Breast epithelium (tissue), 4 donors: ENCODE data around the gene RNF41. TPM values are rescaled to one million over a fixed set of nuclear protein-coding genes. Genes with fewer than 3 reads are reported as not detected.

Experiments
- DNase-seq, 2 donors: peaks; one replicate each; pipeline ENCODE4 v3.0.0-alpha.2; 2019; ENCODE audit warnings: low spot score in 2 of 2
- H3K27ac ChIP-seq, 2 donors: fragments of 200-600 bp; sonication (generic) in 1 of 2; one replicate each; pipeline ENCODE4 v1.5.1; 2016 to 2019; ENCODE audit warnings: mild to moderate bottlenecking in 1 of 2
- H3K27me3 ChIP-seq, 2 donors: fragments of 200-600 bp; sonication (generic) in 1 of 2; one replicate each; pipeline versions ENCODE4 v1.5.1 to v1.6.0; 2017 to 2019; ENCODE audit warnings: control low read depth in 1 of 2, mild to moderate bottlenecking in 1 of 2
- H3K36me3 ChIP-seq: fragments of 200-600 bp; one replicate; pipeline ENCODE4 v1.5.1; 2019
- H3K4me1 ChIP-seq, 2 donors: fragments of 200-600 bp; sonication (generic); one replicate each; pipeline ENCODE4 v1.5.1; 2016 to 2019; ENCODE audit warnings: control low read depth in 1 of 2
- H3K4me3 ChIP-seq, 3 donors: fragments of 200-600 bp; sonication (generic); 1 replicate in 2 of 3; 2 replicates in 1 of 3; pipeline ENCODE4 v1.5.1; 2016 to 2019; ENCODE audit warnings: mild to moderate bottlenecking in 3 of 3, moderate library complexity in 2 of 3
- H3K9me3 ChIP-seq, 2 donors: fragments of 200-600 bp; sonication (generic) in 1 of 2; one replicate each; pipeline ENCODE4 v1.5.1; 2016 to 2019; ENCODE audit warnings: control low read depth in 1 of 2
- POLR2A ChIP-seq: fragments of 450-650 bp; IDR thresholded peaks from one replicate; pipeline ENCODE4 v1.6.1; 2016; ENCODE audit warnings: antibody characterized with exemption, mild to moderate bottlenecking, moderate library complexity
- POLR2AphosphoS5 ChIP-seq, 3 donors: sonication (generic); formaldehyde crosslinking; IDR thresholded peaks; one replicate each; pipeline ENCODE4 v1.6.1; 2017; ENCODE audit warnings: antibody characterized with exemption in 3 of 3
- intact Hi-C: fragments of 100-400 bp; cut with DNase I; formaldehyde crosslinking; loops from one replicate; pipeline ENCODE4 v1.15.1; 2023; ENCODE audit warnings: low total_unique reads
- total RNA-seq, 3 donors: library from RNA; depleted of rRNA; stranded (reverse); fragments of >200 nt; gene quantifications; one replicate each; pipeline ENCODE4 v1.1.0, GENCODE V29; 2016

The RNF41 gene
- total RNA-seq, 3 donors from 2014 or later = 64.4 to 86.6 (median 81.3) TPM

DNA sequence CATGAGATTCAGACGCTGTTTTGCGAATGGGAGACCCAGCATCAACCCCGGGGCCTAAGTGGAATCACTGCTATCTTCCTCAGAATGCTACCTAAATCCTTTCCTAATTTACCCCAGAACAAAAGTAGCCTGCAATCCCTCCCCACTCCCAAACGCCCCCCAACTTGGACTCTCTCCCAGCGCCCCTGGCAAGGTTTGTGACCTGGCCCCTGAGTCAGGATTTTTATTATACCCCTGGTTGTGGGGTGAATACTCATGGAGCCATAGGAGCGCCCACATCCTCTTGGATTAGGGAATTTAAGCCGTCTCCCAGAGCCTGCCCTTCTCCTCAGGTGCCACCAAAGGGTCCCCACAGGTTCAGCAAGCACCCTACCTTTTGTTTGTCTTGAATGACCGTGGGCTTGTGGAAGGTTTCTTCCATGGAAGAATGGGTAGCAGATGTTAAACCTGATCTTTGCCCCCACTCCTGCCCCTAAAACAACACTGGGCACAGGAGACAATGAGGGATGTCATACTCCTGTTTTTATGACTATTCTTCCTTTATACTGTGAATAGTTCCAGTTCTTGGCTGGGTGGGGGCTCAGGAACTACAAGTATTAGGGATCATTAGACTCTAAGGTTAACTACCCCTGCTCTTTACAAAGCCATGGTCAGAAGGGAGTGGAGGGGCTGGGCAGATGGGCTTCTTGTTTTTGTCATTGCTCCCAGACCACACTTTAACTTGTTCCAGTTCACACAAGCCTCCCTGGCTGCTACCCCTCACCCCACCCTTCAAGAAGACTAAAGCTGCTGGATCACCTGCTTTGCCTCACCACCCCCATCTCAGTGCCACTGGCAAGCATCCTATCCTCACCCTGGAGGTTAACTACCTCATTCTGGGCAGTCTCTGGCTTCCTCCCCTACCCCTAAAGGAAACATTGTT, 68.7 kb downstream of the RNF41 start:
- Histone ChIP-seq H3K9me3 (no peaks in the 10 kb centered on the region), H3K36me3 (no peaks in the 10 kb centered on the region), H3K4me1 (peaks cover 4 to 16% of the 10 kb centered on the region in 2 donors), H3K4me3 (peak overlapping the region; percentile 60 to 75 (median 69)), H3K27me3 (no peaks in the 10 kb centered on the region), H3K27ac (peak overlapping the region; percentile 95 to 97)
- intact Hi-C loops = no loop called here
- TF ChIP-seq POLR2A = peak; percentile 1
- TF ChIP-seq POLR2AphosphoS5 (IDR thresholded peaks at IDR 0.05) = no peak
- no peak for DNase-seq

Other genes with a start within 250 kb of the RNF41 start
- 10 to 100 TPM; 74.9 to 98.8 (median 75.7) TPM for gene RAB5B, start 247.8 kb downstream of the RNF41 start, total RNA-seq
- 10 to 100 TPM; 24.6 to 30.2 (median 29.9) TPM for gene SUOX, start 224.6 kb downstream of the RNF41 start, total RNA-seq
- gene IKZF4, start 200.9 kb downstream of the RNF41 start, total RNA-seq = 1 to 10 TPM; 2.9 to 4.6 (median 4.2) TPM
- 1,000 to 10,000 TPM in 1 of 3 donors, 100 to 1,000 TPM in 2; 557 to 1,840 (median 572) TPM for gene RPS26, start 180.0 kb downstream of the RNF41 start, total RNA-seq
- 100 to 1,000 TPM in 2 of 3 donors, under 1 TPM in 1; 0.48 to 187 (median 119) TPM for gene ERBB3, start 141.8 kb downstream of the RNF41 start, total RNA-seq
- gene PA2G4, start 117.4 kb downstream of the RNF41 start, total RNA-seq = 100 to 1,000 TPM in 2 of 3 donors, 10 to 100 TPM in 1; 94.4 to 134 (median 116) TPM
- gene RPL41, start 105.3 kb downstream of the RNF41 start, total RNA-seq = 1,000 to 10,000 TPM; 3,675 to 5,580 (median 4,429) TPM
- 1 to 10 TPM; 3.6 to 4.8 (median 4.7) TPM for gene ZC3H10, start 103.7 kb downstream of the RNF41 start, total RNA-seq
- gene ESYT1, start 93.7 kb downstream of the RNF41 start, total RNA-seq = 100 to 1,000 TPM; 132 to 243 (median 146) TPM
- gene MYL6B, start 69.3 kb downstream of the RNF41 start, total RNA-seq = 10 to 100 TPM; 29.6 to 52.8 (median 43.2) TPM
- gene MYL6, start 63.6 kb downstream of the RNF41 start, total RNA-seq = 1,000 to 10,000 TPM; 1,725 to 2,481 (median 1,981) TPM
- 100 to 1,000 TPM; 105 to 114 (median 106) TPM for gene SMARCC2, start 32.4 kb downstream of the RNF41 start, total RNA-seq
- gene NABP2, start 2.4 kb upstream of the RNF41 start, total RNA-seq = 10 to 100 TPM; 24.7 to 31.2 (median 27.5) TPM
- under 1 TPM in 1 of 3 donors, not detected in 2; 0.98 TPM for gene SLC39A5, start 8.1 kb upstream of the RNF41 start, total RNA-seq
- 10 to 100 TPM; 12.8 to 18.4 (median 14.9) TPM for gene ANKRD52, start 36.5 kb upstream of the RNF41 start, total RNA-seq
- gene COQ10A, start 45.0 kb upstream of the RNF41 start, total RNA-seq = 10 to 100 TPM; 18.7 to 23.7 (median 18.7) TPM
- 100 to 1,000 TPM in 2 of 3 donors, 10 to 100 TPM in 1; 79.2 to 132 (median 103) TPM for gene CS, start 78.4 kb upstream of the RNF41 start, total RNA-seq
- 10 to 100 TPM; 69.9 to 86.1 (median 85.9) TPM for gene CNPY2, start 94.1 kb upstream of the RNF41 start, total RNA-seq
- 10 to 100 TPM; 44.3 to 84.4 (median 54.1) TPM for gene PAN2, start 112.1 kb upstream of the RNF41 start, total RNA-seq
- under 1 TPM in 1 of 3 donors, not detected in 2; 0.88 TPM for gene IL23A, start 117.0 kb upstream of the RNF41 start, total RNA-seq
- gene STAT2, start 138.2 kb upstream of the RNF41 start, total RNA-seq = 100 to 1,000 TPM; 198 to 207 (median 198) TPM
- gene APOF, start 140.9 kb upstream of the RNF41 start, total RNA-seq = not detected
- 1 to 10 TPM; 4.5 to 7.2 (median 6.7) TPM for gene TIMELESS, start 227.5 kb upstream of the RNF41 start, total RNA-seq
- gene MIP, start 232.7 kb upstream of the RNF41 start, total RNA-seq = not detected
- 1 to 10 TPM; 2.9 to 4.8 (median 3.6) TPM for gene SPRYD4, start 246.7 kb upstream of the RNF41 start, total RNA-seq